Loucy (cell line): ENCODE results near the gene HSPA6.
"Not testable (repeated sequence)": the region's sequence is repeated elsewhere in the genome, so short reads cannot be mapped to it uniquely, and the experiment has no call there.

Experiments used
- H2AFZ ChIP-seq: fragments of 200-600 bp; sonication (generic); 2 replicates; pipeline ENCODE4 v1.6.0; 2016; ENCODE audit warnings: antibody characterized with exemption, mild to moderate bottlenecking, low read length, moderate library complexity
- H3F3A ChIP-seq: fragments of 200-600 bp; 2 replicates; pipeline ENCODE4 v1.6.0; 2016; ENCODE audit warnings: antibody characterized with exemption, low read depth, mild to moderate bottlenecking
- H3K27me3 ChIP-seq: fragments of 200-600 bp; sonication (generic); 2 replicates; pipeline ENCODE4 v1.6.1; 2014; ENCODE audit warnings: low read length, mild to moderate bottlenecking; ENCODE audit not compliant: insufficient read depth, poor library complexity, severe bottlenecking
- H3K36me3 ChIP-seq: fragments of 200-600 bp; sonication (generic); 2 replicates; pipeline ENCODE4 v1.6.1; 2016; ENCODE audit warnings: low read length; ENCODE audit not compliant: insufficient read depth
- H3K4me1 ChIP-seq: fragments of 200-600 bp; sonication (generic); 2 replicates; pipeline ENCODE4 v1.5.1; 2014; ENCODE audit warnings: low read length, mild to moderate bottlenecking; ENCODE audit not compliant: insufficient read depth, poor library complexity, severe bottlenecking
- H3K4me2 ChIP-seq: fragments of 200-600 bp; sonication (generic); 2 replicates; pipeline ENCODE4 v1.6.0; 2014; ENCODE audit warnings: antibody characterized with exemption, low read length, low read depth, mild to moderate bottlenecking; ENCODE audit not compliant: poor library complexity, severe bottlenecking
- H3K4me3 ChIP-seq: fragments of 200-600 bp; sonication (generic); 2 replicates; pipeline ENCODE4 v1.5.1; 2014; ENCODE audit warnings: low read length, mild to moderate bottlenecking, mixed read lengths; ENCODE audit not compliant: poor library complexity, severe bottlenecking
- H3K79me2 ChIP-seq: fragments of 200-600 bp; sonication (generic); 2 replicates; pipeline ENCODE4 v1.6.1; 2014; ENCODE audit warnings: low read length; ENCODE audit not compliant: insufficient read depth
- H3K9ac ChIP-seq: fragments of 200-600 bp; sonication (generic); 2 replicates; pipeline ENCODE4 v1.6.0; 2014; ENCODE audit warnings: mild to moderate bottlenecking, low read depth, low read length, moderate library complexity; ENCODE audit not compliant: poor library complexity, severe bottlenecking
- H3K9me2 ChIP-seq: fragments of 200-600 bp; sonication (generic); replicated peaks from 2 replicates; pipeline ENCODE4 v1.6.1; 2016; ENCODE audit warnings: low read depth, low read length, mixed read lengths
- H3K9me3 ChIP-seq: fragments of 200-600 bp; sonication (generic); 2 replicates; pipeline ENCODE4 v1.6.1; 2014; ENCODE audit warnings: mild to moderate bottlenecking, antibody characterized with exemption, low read length, low read depth; ENCODE audit not compliant: insufficient read depth
- H4K20me1 ChIP-seq: fragments of 200-600 bp; sonication (generic); 2 replicates; pipeline ENCODE4 v1.6.0; 2014; ENCODE audit warnings: antibody characterized with exemption, low read length, mild to moderate bottlenecking; ENCODE audit not compliant: insufficient read depth, poor library complexity, severe bottlenecking
- CTCF ChIP-seq: fragments of 200-600 bp; sonication (generic); conservative IDR thresholded peaks from 2 replicates; pipeline ENCODE4 v1.5.1; 2014; ENCODE audit warnings: mild to moderate bottlenecking, antibody characterized with exemption, low read length
- EZH2phosphoT487 ChIP-seq: fragments of 200-600 bp; IDR thresholded peaks from 2 replicates; pipeline ENCODE4 v1.6.1; 2018; ENCODE audit warnings: antibody characterized with exemption, mild to moderate bottlenecking, moderate library complexity, borderline replicate concordance

Gene HSPA6

GRCh38 chr1:161510477-161510876 is 13.9 kb upstream of the HSPA6 start:
- Histone ChIP-seq H3K79me2 (no peaks in the 10 kb centered on the region), H4K20me1 (no peaks in the 10 kb centered on the region), H3K27me3 (no peaks in the 10 kb centered on the region), H3F3A (no peaks in the 10 kb centered on the region), H3K36me3 (no peaks in the 10 kb centered on the region), H3K9me3 (no peaks in the 10 kb centered on the region), H2AFZ (no peak overlapping the region), H3K9me2 (no peaks in the 10 kb centered on the region), H3K9ac (no peak overlapping the region), H3K4me1 (peaks cover 4% of the 10 kb centered on the region), H3K4me3 (no peak overlapping the region), H3K4me2 (no peak overlapping the region)
- TF ChIP-seq CTCF (no peak), EZH2phosphoT487 (no peak)

DNA sequence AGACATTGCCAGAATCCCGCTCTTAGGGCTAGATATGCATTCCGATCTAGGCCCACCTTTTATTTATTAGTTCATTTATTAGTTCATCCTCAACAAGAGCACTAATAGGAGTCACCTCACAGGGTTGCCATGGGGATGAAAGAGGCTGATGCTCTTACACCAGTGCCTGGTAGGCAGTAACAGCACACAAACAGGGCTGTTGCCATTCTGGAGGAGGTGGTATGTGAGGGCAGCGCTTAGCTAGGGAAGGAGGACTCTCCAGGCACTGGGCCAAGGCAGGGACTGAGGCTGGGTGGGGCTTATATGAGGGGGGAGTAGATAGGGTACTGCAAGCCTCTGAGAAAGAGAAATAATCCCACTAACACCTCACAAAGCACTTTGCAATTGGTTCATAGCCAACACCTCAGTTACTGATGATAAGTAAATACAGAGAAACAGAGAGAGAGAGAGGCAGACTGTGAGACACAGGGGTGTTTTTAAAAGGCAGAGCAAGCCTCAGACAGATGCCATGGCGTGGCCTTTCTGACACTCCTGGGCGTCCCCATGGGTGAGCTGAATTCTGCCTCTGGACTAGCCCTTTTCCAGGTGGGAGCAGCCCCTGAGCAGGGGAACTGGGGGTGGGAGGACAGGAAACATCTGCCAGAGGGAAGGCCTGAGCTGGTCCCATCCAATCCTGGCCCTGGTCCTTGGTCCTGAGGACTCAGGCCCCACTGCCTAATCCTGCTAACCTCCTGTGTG is 13.2 kb upstream of the HSPA6 start:
- no peak overlapping the region for H3K9ac ChIP-seq
- no peaks in the 10 kb centered on the region for H3K79me2 ChIP-seq
- no peaks in the 10 kb centered on the region for H3K9me3 ChIP-seq
- H3K27me3 ChIP-seq, result no peaks in the 10 kb centered on the region
- no peaks in the 10 kb centered on the region for H3K9me2 ChIP-seq
- H3K4me3 ChIP-seq, result no peak overlapping the region
- H4K20me1 ChIP-seq, result no peaks in the 10 kb centered on the region
- no peaks in the 10 kb centered on the region for H3K36me3 ChIP-seq
- H3F3A ChIP-seq, result no peaks in the 10 kb centered on the region
- no peak for TF ChIP-seq EZH2phosphoT487
- no peak for TF ChIP-seq CTCF
- H3K4me1 ChIP-seq, result no peaks in the 10 kb centered on the region
- no peak overlapping the region for H2AFZ ChIP-seq
- H3K4me2 ChIP-seq, result no peak overlapping the region

- no peak overlapping the region for H3K9ac ChIP-seq
- H3K36me3 ChIP-seq, result no peaks in the 10 kb centered on the region
- H3K79me2 ChIP-seq, result no peaks in the 10 kb centered on the region
- no peak overlapping the region for H2AFZ ChIP-seq
- H3K4me3 ChIP-seq, result no peak overlapping the region
- no peaks in the 10 kb centered on the region for H3K4me1 ChIP-seq
- H3K27me3 ChIP-seq, result no peaks in the 10 kb centered on the region
- no peaks in the 10 kb centered on the region for H3K9me3 ChIP-seq
- TF ChIP-seq CTCF, result no peak
- TF ChIP-seq EZH2phosphoT487, result no peak
- H3F3A ChIP-seq, result no peaks in the 10 kb centered on the region
- H3K9me2 ChIP-seq, result no peaks in the 10 kb centered on the region
- no peak overlapping the region for H3K4me2 ChIP-seq
- H4K20me1 ChIP-seq, result no peaks in the 10 kb centered on the region
These were observed 12.6 kb upstream of the HSPA6 start for GRCh38 chr1:161511756-161512060.

- not testable (repeated sequence) for H3K27me3 ChIP-seq, H3K4me3 ChIP-seq, H3K9me3 ChIP-seq, H4K20me1 ChIP-seq, H3K4me1 ChIP-seq, H3F3A ChIP-seq, H3K9ac ChIP-seq, H2AFZ ChIP-seq, H3K79me2 ChIP-seq, H3K36me3 ChIP-seq, H3K4me2 ChIP-seq, H3K9me2 ChIP-seq
These were observed 11.5 kb upstream of the HSPA6 start for GRCh38 chr1:161512636-161513447.

DNA sequence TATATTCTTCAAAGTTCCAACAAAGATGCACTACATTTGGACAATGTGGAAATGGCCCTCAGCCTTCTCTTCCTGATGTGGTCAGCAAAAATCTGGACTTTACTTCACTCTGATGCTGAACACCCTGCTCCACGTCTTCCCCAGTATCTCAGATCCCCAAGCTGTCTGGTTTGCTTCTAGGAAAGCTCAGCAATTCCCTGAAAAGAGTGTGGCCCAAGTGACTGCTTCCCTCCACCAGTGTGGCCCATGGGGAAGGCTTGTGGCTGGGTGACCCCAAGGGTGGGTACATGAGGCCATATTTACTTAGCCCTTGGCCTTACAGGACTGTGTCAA is 10.9 kb upstream of the HSPA6 start:
- not testable (repeated sequence) for H3K4me1 ChIP-seq, H3K9me2 ChIP-seq, H3K9ac ChIP-seq, H3K79me2 ChIP-seq, H3K9me3 ChIP-seq, H3K36me3 ChIP-seq, H3K4me3 ChIP-seq, H3F3A ChIP-seq, H3K4me2 ChIP-seq, H3K27me3 ChIP-seq, H2AFZ ChIP-seq, H4K20me1 ChIP-seq
